WTC11 (cell line): ENCODE data around the gene NDUFAF2.
A peak's percentile ranks its signal among the peaks of the same experiment; 100 is the strongest.

Experiments used
- CTCF ChIP-seq: fragments of 200-600 bp; IDR thresholded peaks from 2 replicates; pipeline ENCODE4 v1.8.0; 2022; ENCODE audit warnings: antibody characterized with exemption
- E2F1 ChIP-seq: sonication (generic); formaldehyde crosslinking; IDR thresholded peaks from 2 replicates; pipeline ENCODE4 v1.8.0; 2022; ENCODE audit warnings: mild to moderate bottlenecking, missing genetic modification reagents
- ELF4 ChIP-seq: sonication (generic); formaldehyde crosslinking; IDR thresholded peaks from 2 replicates; pipeline ENCODE4 v1.8.1; 2022; ENCODE audit warnings: low read depth, mild to moderate bottlenecking, moderate library complexity, missing genetic modification reagents
- FOXP1 ChIP-seq: sonication (generic); formaldehyde crosslinking; IDR thresholded peaks from 2 replicates; pipeline ENCODE4 v1.8.0; 2022; ENCODE audit warnings: missing genetic modification reagents, mild to moderate bottlenecking, moderate library complexity, borderline replicate concordance
- MXD4 ChIP-seq: fragments of 250-450 bp; sonication (Bioruptor Pico); IDR thresholded peaks from 2 replicates; pipeline ENCODE4 v1.8.0; 2021; ENCODE audit warnings: mild to moderate bottlenecking, moderate library complexity, borderline replicate concordance
- NR3C1 ChIP-seq: sonication (generic); formaldehyde crosslinking; conservative IDR thresholded peaks from 2 replicates; pipeline ENCODE4 v1.8.1; 2023; ENCODE audit warnings: low read depth, mild to moderate bottlenecking, missing genetic modification reagents
- SMAD3 ChIP-seq: sonication (generic); formaldehyde crosslinking; IDR thresholded peaks from 2 replicates; pipeline ENCODE4 v1.8.0; 2022; ENCODE audit warnings: missing genetic modification reagents, mild to moderate bottlenecking, borderline replicate concordance
- TP53 ChIP-seq: sonication (generic); formaldehyde crosslinking; IDR thresholded peaks from 2 replicates; pipeline ENCODE4 v1.8.1; 2023; ENCODE audit warnings: mild to moderate bottlenecking, missing genetic modification reagents
- USF1 ChIP-seq: sonication (generic); formaldehyde crosslinking; IDR thresholded peaks from 2 replicates; pipeline ENCODE4 v1.8.0; 2022; ENCODE audit warnings: mild to moderate bottlenecking, missing genetic modification reagents
- ZNF263 ChIP-seq: sonication (generic); formaldehyde crosslinking; IDR thresholded peaks from 2 replicates; pipeline ENCODE4 v1.8.1; 2022; ENCODE audit warnings: low read depth, mild to moderate bottlenecking, moderate library complexity, missing genetic modification reagents

- TF ChIP-seq ZNF263 (CRISPR knock-in tag): no peak
- no peak for TF ChIP-seq CTCF
- TF ChIP-seq E2F1 (CRISPR knock-in tag): no peak; the same call in 1 of the 2 replicates
- no peak for TF ChIP-seq ELF4 (CRISPR knock-in tag)
- TF ChIP-seq NR3C1 (CRISPR knock-in tag): 0 out of 2 replicates have a peak, but pooled peaks have one; percentile 28
- TF ChIP-seq USF1 (CRISPR knock-in tag): peak; percentile 13; the same call in 1 of the 2 replicates
- peak; percentile 85 for TF ChIP-seq TP53 (CRISPR knock-in tag)
- no peak for TF ChIP-seq MXD4 (CRISPR knock-in tag)
- peak; percentile 72; the same call in 1 of the 2 replicates for TF ChIP-seq FOXP1 (CRISPR knock-in tag)
- TF ChIP-seq SMAD3 (CRISPR knock-in tag): 0 out of 2 replicates have a peak, but pooled peaks have one; percentile 39
These were observed 217.2 kb downstream of the NDUFAF2 start, which contains the start of gene SMIM15 for GRCh38 chr5:61162010-61162831.
